GM23338 (cell line): ENCODE data around the gene NFIA. TPM values are rescaled to one million over a fixed set of nuclear protein-coding genes. Genes with fewer than 3 reads are reported as not detected.

ENCODE experiments used
- ATAC-seq: fragments of 200-7000 bp; cut with Tn5 transposase; 3 replicates; pipeline ENCODE4 v1.9.1; 2020
- DNase-seq: peaks from one replicate; pipeline ENCODE4 v3.0.0-alpha.2; 2015; ENCODE audit warnings: low spot score
- H2AFZ ChIP-seq: fragments of 200-600 bp; sonication (generic); 2 replicates; pipeline ENCODE4 v1.8.0; 2016; ENCODE audit warnings: antibody characterized with exemption, mild to moderate bottlenecking, moderate library complexity
- H3F3A ChIP-seq: fragments of 200-600 bp; sonication (generic); replicated peaks from 2 replicates; pipeline ENCODE4 v1.8.0; 2017; ENCODE audit warnings: antibody characterized with exemption, mixed run types, low read depth
- H3K27ac ChIP-seq: fragments of 200-600 bp; sonication (generic); 2 replicates; pipeline ENCODE4 v1.6.1; 2016; ENCODE audit warnings: low read depth
- H3K27me3 ChIP-seq: fragments of 200-600 bp; sonication (generic); 2 replicates; pipeline ENCODE4 v1.8.0; 2016; ENCODE audit warnings: mild to moderate bottlenecking, mixed run types, moderate library complexity; ENCODE audit not compliant: insufficient read depth
- H3K36me3 ChIP-seq: fragments of 200-600 bp; sonication (generic); 2 replicates; pipeline ENCODE4 v1.8.0; 2016; ENCODE audit warnings: mild to moderate bottlenecking; ENCODE audit not compliant: insufficient read depth
- H3K4me1 ChIP-seq: fragments of 200-600 bp; sonication (generic); 2 replicates; pipeline ENCODE4 v1.8.0; 2016; ENCODE audit warnings: mild to moderate bottlenecking, moderate library complexity; ENCODE audit not compliant: insufficient read depth
- H3K4me2 ChIP-seq: fragments of 200-600 bp; sonication (generic); 2 replicates; pipeline ENCODE4 v1.7.1; 2017; ENCODE audit warnings: mixed run types
- H3K4me3 ChIP-seq: fragments of 200-600 bp; sonication (generic); 2 replicates; pipeline ENCODE4 v1.6.1; 2016; ENCODE audit warnings: mixed run types
- H3K79me2 ChIP-seq: fragments of 200-600 bp; sonication (generic); replicated peaks from 2 replicates; pipeline ENCODE4 v1.8.0; 2017; ENCODE audit warnings: mild to moderate bottlenecking; ENCODE audit not compliant: insufficient read depth
- H3K9me2 ChIP-seq: fragments of 200-600 bp; sonication (generic); 2 replicates; pipeline ENCODE4 v1.8.0; 2017; ENCODE audit not compliant: insufficient read depth
- H4K20me1 ChIP-seq: fragments of 200-600 bp; sonication (generic); replicated peaks from 2 replicates; pipeline ENCODE4 v1.8.0; 2017; ENCODE audit warnings: mild to moderate bottlenecking; ENCODE audit not compliant: insufficient read depth
- H3K27ac Mint-ChIP-seq: 2 replicates; pipeline ENCODE4 v1.8.0; 2020; ENCODE audit warnings: inconsistent platforms, mild to moderate bottlenecking, moderate library complexity, mixed read lengths
- H3K27me3 Mint-ChIP-seq: 3 replicates; pipeline ENCODE4 v1.8.0; 2022; ENCODE audit warnings: low read depth, mild to moderate bottlenecking, moderate library complexity, mixed read lengths, inconsistent platforms; ENCODE audit not compliant: insufficient read depth, poor library complexity
- H3K36me3 Mint-ChIP-seq: 3 replicates; pipeline ENCODE4 v1.8.0; 2021; ENCODE audit warnings: low read depth, mild to moderate bottlenecking, inconsistent platforms, moderate library complexity, mixed read lengths
- H3K4me1 Mint-ChIP-seq: 3 replicates; pipeline ENCODE4 v1.8.0; 2020; ENCODE audit warnings: mild to moderate bottlenecking, inconsistent platforms, mixed read lengths
- H3K4me3 Mint-ChIP-seq: 3 replicates; pipeline ENCODE4 v1.8.0; 2021; ENCODE audit warnings: moderate library complexity, mild to moderate bottlenecking, inconsistent platforms, mixed read lengths
- H3K9me3 Mint-ChIP-seq: 3 replicates; pipeline ENCODE4 v1.8.0; 2020; ENCODE audit warnings: moderate library complexity, mild to moderate bottlenecking, inconsistent platforms, mixed read lengths
- CREB1 ChIP-seq: fragments of 250-450 bp; sonication (Bioruptor Pico); IDR thresholded peaks from 2 replicates; pipeline ENCODE4 v1.5.0; 2020; ENCODE audit warnings: low read depth, mild to moderate bottlenecking, moderate library complexity
- CTCF ChIP-seq, 2 experiments: fragments of 200-600 bp in 1 of 2; sonication (generic) in 1 of 2; conservative IDR thresholded peaks; 2 replicates each; pipeline versions ENCODE4 v1.5.1 to v1.6.1; 2016 to 2017; ENCODE audit warnings: antibody characterized with exemption in 2 of 2, low read depth in 2 of 2, mild to moderate bottlenecking in 2 of 2, moderate library complexity in 1 of 2
- EZH2 ChIP-seq: fragments of 200-600 bp; sonication (generic); IDR thresholded peaks from one replicate; pipeline ENCODE4 v1.8.0; 2017; ENCODE audit warnings: antibody characterized with exemption, mild to moderate bottlenecking, low read depth; ENCODE audit not compliant: unreplicated experiment
- EZH2phosphoT487 ChIP-seq: fragments of 200-600 bp; sonication (generic); IDR thresholded peaks from one replicate; pipeline ENCODE4 v1.8.1; 2018; ENCODE audit warnings: antibody characterized with exemption; ENCODE audit not compliant: unreplicated experiment
- JUNB ChIP-seq: IDR thresholded peaks from one replicate; pipeline ENCODE4 v1.6.1; 2016; ENCODE audit warnings: antibody characterized with exemption; ENCODE audit not compliant: unreplicated experiment
- NANOG ChIP-seq: IDR thresholded peaks from 2 replicates; pipeline ENCODE4 v1.6.1; 2016; ENCODE audit warnings: antibody characterized with exemption, borderline replicate concordance
- POLR2AphosphoS5 ChIP-seq: IDR thresholded peaks from 2 replicates; pipeline ENCODE4 v1.6.1; 2016; ENCODE audit warnings: antibody characterized with exemption, low read depth
- STAT1 ChIP-seq: IDR thresholded peaks from one replicate; pipeline ENCODE4 v1.6.1; 2016; ENCODE audit warnings: antibody characterized with exemption; ENCODE audit not compliant: unreplicated experiment
- ZNF114 ChIP-seq: fragments of 250-450 bp; sonication (Bioruptor Pico); IDR thresholded peaks from 2 replicates; pipeline ENCODE4 v1.5.0; 2020; ENCODE audit warnings: mild to moderate bottlenecking, moderate library complexity
- ZNF331 ChIP-seq: fragments of 250-450 bp; sonication (Bioruptor Pico); IDR thresholded peaks from 2 replicates; pipeline ENCODE4 v1.5.0; 2020; ENCODE audit warnings: low read depth, mild to moderate bottlenecking, moderate library complexity
- ZNF462 ChIP-seq: fragments of 250-450 bp; sonication (Bioruptor Pico); IDR thresholded peaks from 2 replicates; pipeline ENCODE4 v1.5.0; 2020; ENCODE audit warnings: mild to moderate bottlenecking, moderate library complexity
- polyA plus RNA-seq: library from polyadenylated mRNA; unstranded; fragments of >200 nt; fragmentation: Nextera tagmentation; extraction: Ambion mirVana; gene quantifications from 2 replicates; pipeline ENCODE4 v1.2.1, GENCODE V29; 2016
- total RNA-seq: library from RNA; depleted of rRNA; stranded (reverse); fragments of >200 nt; shearing (Covaris generic); gene quantifications from 2 replicates; pipeline ENCODE4 v1.2.3, GENCODE V29; 2014
- TF ChIP-seq, protein P1 (sequence below): IDR thresholded peaks from 2 replicates; pipeline ENCODE4 v1.6.1; 2016; ENCODE audit warnings: antibody characterized with exemption
- TF ChIP-seq, protein P2 (sequence below): IDR thresholded peaks from one replicate; pipeline ENCODE4 v1.6.1; 2018; ENCODE audit warnings: antibody characterized with exemption; ENCODE audit not compliant: unreplicated experiment

NFIA gene
- total and polyA plus RNA-seq, 2 experiments from 2014 or later = 0.97 to 2.3 TPM

DNA sequence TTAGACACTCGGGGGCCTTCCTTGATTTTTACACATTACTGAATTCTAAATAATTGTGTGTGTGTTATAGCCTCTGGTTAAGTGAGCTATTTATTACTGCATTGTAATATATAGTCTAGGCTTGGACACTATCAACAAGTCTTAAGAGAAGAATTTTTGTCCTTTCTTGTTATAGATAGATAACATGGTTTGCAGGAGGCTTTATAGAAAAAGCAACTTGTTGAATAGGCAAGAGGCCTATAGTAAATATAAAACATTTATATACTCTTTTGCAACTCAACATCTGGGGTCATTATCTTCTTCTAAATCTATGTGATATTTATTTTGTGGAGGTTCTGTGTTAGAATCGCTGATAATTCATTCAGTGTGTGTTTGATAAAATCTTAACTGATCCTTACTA, 293.8 kb downstream of the NFIA start:
- no peaks in the 10 kb centered on the region for H3F3A ChIP-seq
- H2AFZ ChIP-seq = no peak overlapping the region
- Mint-ChIP-seq H3K36me3 (no peaks in the 10 kb centered on the region), H3K27ac (no peak overlapping the region), H3K4me1 (no peaks in the 10 kb centered on the region), H3K27me3 (no peaks in the 10 kb centered on the region), H3K4me3 (no peak overlapping the region), H3K9me3 (no peaks in the 10 kb centered on the region)
- H3K9me2 ChIP-seq = no peaks in the 10 kb centered on the region
- H4K20me1 ChIP-seq = no peaks in the 10 kb centered on the region
- H3K79me2 ChIP-seq = no peaks in the 10 kb centered on the region
- no peaks in the 10 kb centered on the region for H3K36me3 ChIP-seq
- H3K4me3 ChIP-seq = no peak overlapping the region
- no peaks in the 10 kb centered on the region for H3K27me3 ChIP-seq
- H3K27ac ChIP-seq = no peak overlapping the region
- TF ChIP-seq ZNF331 (CRISPR knock-in tag) (no peak), STAT1 (no peak), CTCF (conservative IDR thresholded peaks at IDR 0.05; ENCODE audit: low read depth in 2 of 2) (no peak), NANOG (no peak), POLR2AphosphoS5 (no peak), JUNB (no peak), ZNF114 (CRISPR knock-in tag) (no peak), CREB1 (no peak), ZNF462 (CRISPR knock-in tag) (no peak), EZH2 (no peak), EZH2phosphoT487 (no peak)
- TF ChIP-seq, protein P1, sequence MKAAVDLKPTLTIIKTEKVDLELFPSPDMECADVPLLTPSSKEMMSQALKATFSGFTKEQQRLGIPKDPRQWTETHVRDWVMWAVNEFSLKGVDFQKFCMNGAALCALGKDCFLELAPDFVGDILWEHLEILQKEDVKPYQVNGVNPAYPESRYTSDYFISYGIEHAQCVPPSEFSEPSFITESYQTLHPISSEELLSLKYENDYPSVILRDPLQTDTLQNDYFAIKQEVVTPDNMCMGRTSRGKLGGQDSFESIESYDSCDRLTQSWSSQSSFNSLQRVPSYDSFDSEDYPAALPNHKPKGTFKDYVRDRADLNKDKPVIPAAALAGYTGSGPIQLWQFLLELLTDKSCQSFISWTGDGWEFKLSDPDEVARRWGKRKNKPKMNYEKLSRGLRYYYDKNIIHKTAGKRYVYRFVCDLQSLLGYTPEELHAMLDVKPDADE = no peak
- TF ChIP-seq, protein P2, sequence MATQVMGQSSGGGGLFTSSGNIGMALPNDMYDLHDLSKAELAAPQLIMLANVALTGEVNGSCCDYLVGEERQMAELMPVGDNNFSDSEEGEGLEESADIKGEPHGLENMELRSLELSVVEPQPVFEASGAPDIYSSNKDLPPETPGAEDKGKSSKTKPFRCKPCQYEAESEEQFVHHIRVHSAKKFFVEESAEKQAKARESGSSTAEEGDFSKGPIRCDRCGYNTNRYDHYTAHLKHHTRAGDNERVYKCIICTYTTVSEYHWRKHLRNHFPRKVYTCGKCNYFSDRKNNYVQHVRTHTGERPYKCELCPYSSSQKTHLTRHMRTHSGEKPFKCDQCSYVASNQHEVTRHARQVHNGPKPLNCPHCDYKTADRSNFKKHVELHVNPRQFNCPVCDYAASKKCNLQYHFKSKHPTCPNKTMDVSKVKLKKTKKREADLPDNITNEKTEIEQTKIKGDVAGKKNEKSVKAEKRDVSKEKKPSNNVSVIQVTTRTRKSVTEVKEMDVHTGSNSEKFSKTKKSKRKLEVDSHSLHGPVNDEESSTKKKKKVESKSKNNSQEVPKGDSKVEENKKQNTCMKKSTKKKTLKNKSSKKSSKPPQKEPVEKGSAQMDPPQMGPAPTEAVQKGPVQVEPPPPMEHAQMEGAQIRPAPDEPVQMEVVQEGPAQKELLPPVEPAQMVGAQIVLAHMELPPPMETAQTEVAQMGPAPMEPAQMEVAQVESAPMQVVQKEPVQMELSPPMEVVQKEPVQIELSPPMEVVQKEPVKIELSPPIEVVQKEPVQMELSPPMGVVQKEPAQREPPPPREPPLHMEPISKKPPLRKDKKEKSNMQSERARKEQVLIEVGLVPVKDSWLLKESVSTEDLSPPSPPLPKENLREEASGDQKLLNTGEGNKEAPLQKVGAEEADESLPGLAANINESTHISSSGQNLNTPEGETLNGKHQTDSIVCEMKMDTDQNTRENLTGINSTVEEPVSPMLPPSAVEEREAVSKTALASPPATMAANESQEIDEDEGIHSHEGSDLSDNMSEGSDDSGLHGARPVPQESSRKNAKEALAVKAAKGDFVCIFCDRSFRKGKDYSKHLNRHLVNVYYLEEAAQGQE = no peak
- no peak for DNase-seq
- no peaks in the 10 kb centered on the region for H3K4me1 ChIP-seq
- H3K4me2 ChIP-seq = no peak overlapping the region
- no peak for ATAC-seq
